ENCODE data around the gene THRA. TPM values are rescaled to one million over a fixed set of nuclear protein-coding genes. Genes with fewer than 3 reads are reported as not detected.
A peak's percentile ranks its signal among the peaks of the same experiment; 100 is the strongest.

THRA gene
- total and polyA plus RNA-seq, 2 of the 8 experiments (the other 6 are each of a cell fraction or from before 2014, with no cell fraction given), result 6.4 to 10.2 TPM

DNA sequence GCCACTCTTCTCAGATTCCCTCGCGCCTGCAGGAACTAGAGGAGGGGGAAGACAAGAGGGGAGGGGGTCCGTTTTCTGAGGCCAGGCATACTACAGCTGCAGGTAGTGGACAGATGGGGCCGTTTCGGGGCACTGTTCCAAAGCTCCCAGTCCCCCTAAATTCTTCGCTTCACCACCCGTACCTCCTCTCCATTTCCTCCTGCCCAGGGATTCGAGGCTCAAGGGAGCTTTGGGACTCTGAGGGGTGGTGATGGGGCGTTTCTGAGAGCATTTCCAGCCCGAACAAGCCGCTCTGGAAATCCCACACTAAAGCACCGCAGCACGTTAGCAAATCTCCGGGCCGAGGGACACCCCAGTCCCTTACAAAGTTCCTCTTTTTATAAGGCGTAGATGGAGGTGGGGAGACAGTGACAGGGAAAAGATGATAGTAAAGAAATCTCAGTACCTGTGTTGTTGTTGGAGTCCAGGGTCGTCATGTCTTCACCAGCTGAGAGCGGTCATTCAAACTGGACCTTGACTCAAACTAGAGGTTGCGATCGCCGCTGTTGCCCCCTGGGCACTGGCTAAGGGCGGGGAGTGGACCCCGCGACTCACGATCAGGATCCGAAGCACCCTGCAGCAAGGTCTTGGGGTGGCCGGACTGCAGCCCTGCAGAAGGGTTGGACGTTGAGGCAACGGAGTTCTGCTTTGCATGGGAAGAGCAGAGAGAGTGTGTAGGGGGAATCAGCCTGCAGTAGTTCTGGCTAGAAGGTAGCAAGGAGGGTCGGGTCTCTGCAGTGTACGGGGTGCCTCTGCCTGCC is 37.1 kb downstream of the THRA start:
- peaks cover 4% of the 10 kb centered on the region; the same call in 1 of the 2 replicates for H3K79me1 ChIP-seq (ENCODE audit: low read depth, low read length)
- peaks cover 0 to 6% of the 10 kb centered on the region in 2 experiments; a peak in 1 of 4 replicates for H3K9me3 ChIP-seq (ENCODE audit: insufficient read depth in 2 of 2, low read depth in 1 of 2, low read length in 1 of 2)
- ChIA-PET CTCF (ENCODE audit: partially characterized antibody) (interaction anchor here (0.6 to 7.6 kb wide), 13 partner anchors 9 to 1806 kb away, joined by 3 to 110 read pairs (median 4); partner anchors contain the start of gene CSF3), POLR2A (ENCODE audit: partially characterized antibody) (interaction anchor here (0.9 to 20.8 kb wide), 14 partner anchors 11 to 369 kb away, joined by 3 to 399 read pairs (median 6); partner anchors contain the start of genes CASC3, MED24 and MSL1)
- peak overlapping the region; percentile 10 to 63 (median 48); a peak in 6 of 7 replicates for H3K9ac ChIP-seq (replicated peaks in 1 of 4; ENCODE audit: extremely low read depth in 1 of 4, low read depth in 3 of 4, low read length in 3 of 4)
- H3K18ac ChIP-seq (ENCODE audit: extremely low read depth, low read length), result peak overlapping the region; percentile 97
- peak overlapping the region; percentile 2 for H4K91ac ChIP-seq (replicated peaks; ENCODE audit: insufficient read length, low read length)
- peaks cover 14 to 36% (median 24%) of the 10 kb centered on the region in 4 experiments for H3K4me1 ChIP-seq (replicated peaks in 1 of 4; ENCODE audit: control insufficient read depth in 3 of 4, insufficient read depth in 4 of 4, low read length in 3 of 4)
- peak overlapping the region; percentile 69 for H2BK12ac ChIP-seq (ENCODE audit: low read depth, low read length)
- WGBS, 2 experiments (ENCODE audit: extremely low coverage in 1 of 2, insufficient coverage in 1 of 2, insufficient read length in 1 of 2, insufficient replicate concordance in 2 of 2, low coverage in 1 of 2, low lambda C conversion rate in 2 of 2, missing lambda C conversion rate in 1 of 2), result 22% methylated on average over 31 of the region's 31 CpGs; no CpG with 5 or more reads in 1 of the 2 experiments
- H2BK120ac ChIP-seq (replicated peaks; ENCODE audit: low read depth, low read length), result peak overlapping the region; percentile 26
- peak overlapping the region; percentile 39; the same call in 1 of the 2 replicates for H4K8ac ChIP-seq (ENCODE audit: extremely low read depth, insufficient read depth, low read length)
- no peaks in the 10 kb centered on the region; a peak in 1 of 4 replicates for H3K79me2 ChIP-seq (ENCODE audit: control insufficient read depth in 1 of 2, insufficient read depth in 2 of 2, low read length in 2 of 2)
- H3K23ac ChIP-seq (ENCODE audit: insufficient read length), result no peak overlapping the region
- H3K23me2 ChIP-seq (ENCODE audit: low read depth, low read length), result peaks cover 10% of the 10 kb centered on the region; the same call in 1 of the 2 replicates
- peak overlapping the region; percentile 89 to 95 for H3K4me2 ChIP-seq (ENCODE audit: insufficient read depth in 1 of 2, low read depth in 2 of 2, low read length in 2 of 2)
- H2AK5ac ChIP-seq (ENCODE audit: low read depth, low read length), result no peak overlapping the region
- H3K14ac ChIP-seq (ENCODE audit: insufficient read length), result no peak overlapping the region
- no peaks in the 10 kb centered on the region for H4K20me1 ChIP-seq (replicated peaks in 1 of 2; ENCODE audit: control insufficient read depth in 1 of 2, insufficient read depth in 2 of 2, low read length in 2 of 2)
- peaks cover 0 to 17% (median 6%) of the 10 kb centered on the region in 4 experiments; a peak in 5 of 8 replicates for H3K36me3 ChIP-seq (ENCODE audit: control insufficient read depth in 2 of 4, insufficient read depth in 4 of 4, low read length in 3 of 4)
- H3K4ac ChIP-seq (replicated peaks; ENCODE audit: insufficient read length, low read depth, low read length), result peak overlapping the region; percentile 72
- H3K27ac ChIP-seq (ENCODE audit: low read depth, low read length), result no peak overlapping the region
- peak overlapping the region; percentile 48 for H4K5ac ChIP-seq (ENCODE audit: insufficient read length, low read depth, low read length)
- H2BK5ac ChIP-seq (ENCODE audit: low read depth, low read length), result peak overlapping the region; percentile 15
- H2AFZ ChIP-seq (ENCODE audit: low read length), result 0 out of 2 replicates have a peak overlapping the region, but pooled peaks have one; percentile 58
- FAIRE-seq, result no peak
- peaks cover 6 to 24% (median 16%) of the 10 kb centered on the region in 4 experiments; a peak in 6 of 7 replicates for H3K27me3 ChIP-seq (replicated peaks in 1 of 4; ENCODE audit: control insufficient read depth in 3 of 4, extremely low read depth in 1 of 4, insufficient read depth in 3 of 4, low read length in 3 of 4)
- DNase-seq (ENCODE audit: low read depth in 1 of 2, low spot score in 2 of 2), result no peak
- H3K56ac ChIP-seq (replicated peaks; ENCODE audit: insufficient read length, low read depth, low read length), result no peak overlapping the region
- peak overlapping the region; percentile 55; the same call in 1 of the 2 replicates for H2BK15ac ChIP-seq (ENCODE audit: low read length)
- peak overlapping the region; percentile 48 to 83 (median 63) for H3K4me3 ChIP-seq (ENCODE audit: extremely low read depth in 1 of 4, insufficient read depth in 2 of 4, low read depth in 3 of 4, low read length in 4 of 4)
- 0 out of 2 replicates have a peak overlapping the region, but pooled peaks have one; percentile 32 for H2BK20ac ChIP-seq (ENCODE audit: low read length)
- TF ChIP-seq HDAC2 (IDR thresholded peaks at IDR 0.05; ENCODE audit: borderline replicate concordance in 1 of 2, low read depth in 2 of 2, low read length in 2 of 2) (no peak), BRCA1 (IDR thresholded peaks at IDR 0.05; ENCODE audit: low read depth, low read length) (no peak), SP2 (IDR thresholded peaks at IDR 0.05; ENCODE audit: low read length) (no peak), SP1 (IDR thresholded peaks at IDR 0.05; ENCODE audit: low read depth, low read length) (no peak), CBX5 (IDR thresholded peaks at IDR 0.05; ENCODE audit: low read depth, low read length) (no peak), CBX8 (IDR thresholded peaks at IDR 0.05; ENCODE audit: borderline replicate concordance, low read depth, low read length) (no peak), CREB1 (IDR thresholded peaks at IDR 0.05) (no peak), PHF8 (conservative IDR thresholded peaks at IDR 0.05; ENCODE audit: low read depth, low read length) (0 out of 2 replicates have a peak, but pooled peaks have one; percentile 34), TCF12 (IDR thresholded peaks at IDR 0.05; ENCODE audit: low read depth, low read length) (no peak), TEAD4 (IDR thresholded peaks at IDR 0.05; ENCODE audit: low read depth, low read length) (no peak), CHD1 (IDR thresholded peaks at IDR 0.05; ENCODE audit: low read depth, low read length) (no peak), NRF1 (IDR thresholded peaks at IDR 0.05; ENCODE audit: low read depth, low read length) (no peak)

Measured in H1 (cell line).